Kidney (tissue), 14 donors: ENCODE data around the gene APLP2. TPM values are rescaled to one million over a fixed set of nuclear protein-coding genes. Genes with fewer than 3 reads are reported as not detected.

ENCODE experiments used
- DNase-seq, 5 donors: peaks; one replicate each; pipeline ENCODE4 v3.0.0-alpha.2; 2013 to 2020
- FAIRE-seq: peaks from 2 replicates; lab custom pipeline; 2012; peaks lifted over from hg19 to GRCh38; lab: Jason Lieb, UNC
- H3K27ac ChIP-seq, 2 donors: one replicate each; pipeline ENCODE4 v1.7.0; 2013; ENCODE audit warnings: low read depth in 2 of 2, low read length in 2 of 2, inconsistent platforms in 1 of 2
- H3K27me3 ChIP-seq: one replicate; pipeline ENCODE4 v1.7.1; 2013; ENCODE audit warnings: low read length, inconsistent platforms; ENCODE audit not compliant: control insufficient read depth, insufficient read depth
- H3K36me3 ChIP-seq, 3 donors: one replicate each; pipeline versions ENCODE4 v1.7.0 to v1.7.1; 2013; ENCODE audit warnings: low read length in 3 of 3, control low read depth in 1 of 3, inconsistent platforms in 1 of 3; ENCODE audit not compliant: insufficient read depth in 3 of 3, control insufficient read depth in 2 of 3
- H3K4me1 ChIP-seq, 3 donors: one replicate each; pipeline versions ENCODE4 v1.7.0 to v1.7.1; 2013; ENCODE audit warnings: low read length in 3 of 3, inconsistent platforms in 1 of 3, low read depth in 1 of 3; ENCODE audit not compliant: control insufficient read depth in 2 of 3, insufficient read depth in 2 of 3
- H3K4me3 ChIP-seq, 3 donors: one replicate each; pipeline versions ENCODE4 v1.7.0 to v1.8.1; 2013; ENCODE audit warnings: low read length in 3 of 3, control low read depth in 1 of 3, inconsistent platforms in 1 of 3
- H3K9ac ChIP-seq, 3 donors: one replicate each; pipeline versions ENCODE4 v1.7.0 to v1.7.1; 2013; ENCODE audit warnings: low read length in 3 of 3, control low read depth in 1 of 3, inconsistent platforms in 1 of 3
- H3K9me3 ChIP-seq, 3 donors: one replicate each; pipeline versions ENCODE4 v1.7.0 to v1.7.1; 2013; ENCODE audit warnings: low read length in 3 of 3, control low read depth in 1 of 3, inconsistent platforms in 1 of 3; ENCODE audit not compliant: control insufficient read depth in 2 of 3, insufficient read depth in 1 of 3
- CTCF ChIP-seq: IDR thresholded peaks from 3 replicates; pipeline ENCODE4 v1.5.1; 2012; ENCODE audit warnings: mild to moderate bottlenecking, moderate library complexity, borderline replicate concordance; ENCODE audit not compliant: insufficient read depth; ENCODE audit errors: extremely low read depth
- intact Hi-C: fragments of 100-400 bp; cut with DNase I; formaldehyde crosslinking; loops from one replicate; pipeline ENCODE4 v1.11.1; 2022
- polyA plus RNA-seq: library from polyadenylated mRNA; stranded (reverse); fragments of 350-450 nt; fragmentation: Illumina TruSeq; extraction: RNeasy Lipid Tissue Mini Kit (QIAGEN cat#74804); gene quantifications from one replicate; pipeline ENCODE4 v1.2.3, GENCODE V29; 2014; ENCODE audit warnings: low read depth, low replicate concordance; ENCODE audit not compliant: insufficient read depth
- total RNA-seq: library from RNA; stranded (reverse); fragmentation: NEBNext Ultra II Directional; extraction: Animal tissue kit (Norgen Biotek cat#: 25700); gene quantifications from one replicate; pipeline ENCODE4 v1.2.1, GENCODE V29; 2021
- donor health status: control.
- donor health status: control.
- donor health status: control.
- donor health status: control.
- donor health status: control.
- donor health status: DM: yes; HTN: yes; CAD: no.
- donor health status: Normal renal cell carcinoma (clear cell type).

The APLP2 gene
- total and polyA plus RNA-seq, 2 donors from 2014 or later: 338 to 502 TPM

GRCh38 chr11:130052567-130052966 is 17.1 kb upstream of the APLP2 start:
- no peak overlapping the region for H3K27ac ChIP-seq
- H3K36me3 ChIP-seq: no peaks in the 10 kb centered on the region
- H3K9me3 ChIP-seq: no peaks in the 10 kb centered on the region
- intact Hi-C loops: no loop called here
- H3K4me3 ChIP-seq: no peak overlapping the region
- no peak for DNase-seq
- no peak for FAIRE-seq
- no peak overlapping the region for H3K9ac ChIP-seq
- no peaks in the 10 kb centered on the region for H3K27me3 ChIP-seq
- no peak for TF ChIP-seq CTCF
- H3K4me1 ChIP-seq: no peaks in the 10 kb centered on the region

GRCh38 chr11:130054966-130055365 is 14.7 kb upstream of the APLP2 start:
- intact Hi-C loops: no loop called here
- no peak for DNase-seq
- no peaks in the 10 kb centered on the region for H3K4me1 ChIP-seq
- H3K27ac ChIP-seq: no peak overlapping the region
- no peak overlapping the region for H3K9ac ChIP-seq
- no peaks in the 10 kb centered on the region for H3K36me3 ChIP-seq
- no peaks in the 10 kb centered on the region for H3K9me3 ChIP-seq
- FAIRE-seq: no peak
- H3K4me3 ChIP-seq: no peak overlapping the region
- no peak for TF ChIP-seq CTCF
- H3K27me3 ChIP-seq: no peaks in the 10 kb centered on the region

GRCh38 chr11:130055617-130056016 is 14.1 kb upstream of the APLP2 start:
- no peak for DNase-seq
- Histone ChIP-seq H3K9me3 (no peaks in the 10 kb centered on the region), H3K27ac (no peak overlapping the region), H3K4me3 (no peak overlapping the region), H3K9ac (no peak overlapping the region), H3K27me3 (no peaks in the 10 kb centered on the region), H3K4me1 (no peaks in the 10 kb centered on the region), H3K36me3 (no peaks in the 10 kb centered on the region)
- intact Hi-C loops: no loop called here
- TF ChIP-seq CTCF: no peak
- no peak for FAIRE-seq

GRCh38 chr11:130061017-130061416 is 8.7 kb upstream of the APLP2 start:
- H3K9ac ChIP-seq: no peak overlapping the region
- DNase-seq (no peak), FAIRE-seq (no peak)
- intact Hi-C loops: no loop called here
- H3K27me3 ChIP-seq: no peaks in the 10 kb centered on the region
- no peaks in the 10 kb centered on the region for H3K9me3 ChIP-seq
- H3K27ac ChIP-seq: no peak overlapping the region
- H3K4me1 ChIP-seq: no peaks in the 10 kb centered on the region
- no peak overlapping the region for H3K4me3 ChIP-seq
- TF ChIP-seq CTCF: no peak
- H3K36me3 ChIP-seq: no peaks in the 10 kb centered on the region
